ENCODE data around the gene KLHL35.

DNA sequence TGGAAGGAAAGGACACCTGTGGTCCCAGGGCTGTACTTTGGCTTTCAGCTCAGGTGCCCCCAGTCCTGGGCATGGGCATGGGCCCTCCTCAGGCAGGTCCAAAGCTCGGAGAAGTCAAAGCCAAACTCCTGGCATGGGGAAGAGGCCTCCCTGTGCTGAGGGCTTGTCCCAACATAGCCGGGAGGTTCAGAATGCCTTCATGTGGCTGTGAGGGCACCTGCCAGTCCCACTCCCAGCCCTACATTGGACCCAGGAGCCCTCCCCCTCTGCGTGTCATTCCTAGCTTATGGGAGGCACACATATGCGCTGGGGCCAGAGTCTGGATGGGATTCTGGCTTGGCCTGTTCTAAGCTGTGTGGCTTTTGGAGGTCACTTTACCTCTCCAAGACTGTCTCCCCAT is 1.0 kb upstream of the KLHL35 start:
- TF ChIP-seq, protein P1, sequence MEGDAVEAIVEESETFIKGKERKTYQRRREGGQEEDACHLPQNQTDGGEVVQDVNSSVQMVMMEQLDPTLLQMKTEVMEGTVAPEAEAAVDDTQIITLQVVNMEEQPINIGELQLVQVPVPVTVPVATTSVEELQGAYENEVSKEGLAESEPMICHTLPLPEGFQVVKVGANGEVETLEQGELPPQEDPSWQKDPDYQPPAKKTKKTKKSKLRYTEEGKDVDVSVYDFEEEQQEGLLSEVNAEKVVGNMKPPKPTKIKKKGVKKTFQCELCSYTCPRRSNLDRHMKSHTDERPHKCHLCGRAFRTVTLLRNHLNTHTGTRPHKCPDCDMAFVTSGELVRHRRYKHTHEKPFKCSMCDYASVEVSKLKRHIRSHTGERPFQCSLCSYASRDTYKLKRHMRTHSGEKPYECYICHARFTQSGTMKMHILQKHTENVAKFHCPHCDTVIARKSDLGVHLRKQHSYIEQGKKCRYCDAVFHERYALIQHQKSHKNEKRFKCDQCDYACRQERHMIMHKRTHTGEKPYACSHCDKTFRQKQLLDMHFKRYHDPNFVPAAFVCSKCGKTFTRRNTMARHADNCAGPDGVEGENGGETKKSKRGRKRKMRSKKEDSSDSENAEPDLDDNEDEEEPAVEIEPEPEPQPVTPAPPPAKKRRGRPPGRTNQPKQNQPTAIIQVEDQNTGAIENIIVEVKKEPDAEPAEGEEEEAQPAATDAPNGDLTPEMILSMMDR (IDR thresholded peaks at IDR 0.05): no peak
- TF ChIP-seq POLR2A (IDR thresholded peaks at IDR 0.05): no peak
